Measurements from ENCODE around the gene TTYH1.
"Not testable (repeated sequence)": the region's sequence is repeated elsewhere in the genome, so short reads cannot be mapped to it uniquely, and the experiment has no call there.

Gene TTYH1

DNA sequence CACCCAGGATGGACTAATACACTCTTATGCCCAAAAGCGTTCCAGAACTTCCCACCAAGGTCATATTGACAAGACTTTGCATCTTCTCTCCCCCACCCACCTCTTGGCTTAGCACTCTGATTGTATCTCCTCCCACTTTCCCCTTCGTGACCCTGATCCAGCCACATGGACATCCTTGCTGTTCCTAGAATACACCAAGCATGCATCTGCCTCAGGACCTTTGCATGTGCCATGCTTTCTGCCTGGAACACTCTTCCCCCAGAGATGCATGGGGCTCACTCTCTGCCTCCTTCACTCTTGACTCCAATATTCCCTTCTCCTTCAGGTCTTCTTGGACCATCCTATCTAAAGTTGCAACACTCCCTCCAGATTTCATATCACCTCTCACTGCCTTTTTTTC is 34.4 kb upstream of the TTYH1 start:
- Mint-ChIP-seq H3K36me3 (ENCODE audit: insufficient read depth) (peaks cover 11% of the 10 kb centered on the region), H3K27me3 (peaks cover 0 to 6% of the 10 kb centered on the region in 2 donors), H3K27ac (no peak overlapping the region), H3K4me1 (ENCODE audit: low read depth in 2 of 2) (peaks cover 28 to 31% of the 10 kb centered on the region in 2 donors), H3K4me3 (no peak overlapping the region), H3K9me3 (no peaks in the 10 kb centered on the region)
- DNase-seq (no peak), ATAC-seq (replicated peaks) (no peak)

DNA sequence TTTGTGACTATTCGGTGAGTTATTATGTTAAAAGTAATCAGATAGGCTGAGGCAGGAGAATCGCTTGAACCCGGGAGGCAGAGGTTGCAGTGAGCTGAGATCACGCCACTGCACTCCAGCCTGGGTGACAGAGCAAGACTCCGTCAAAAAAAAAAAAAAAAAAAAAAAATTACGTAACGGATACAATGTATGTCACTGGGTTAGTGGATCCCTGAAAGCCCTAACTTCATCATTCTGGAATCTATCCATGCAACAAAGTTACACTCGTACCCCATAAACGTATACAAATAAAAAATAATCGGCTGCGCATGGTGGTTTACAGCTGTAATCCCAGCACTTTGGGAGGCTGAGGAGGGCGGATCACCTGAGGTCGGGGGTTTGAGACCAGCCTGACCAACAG is 33.2 kb upstream of the TTYH1 start:
- ATAC-seq (replicated peaks); H3K27ac Mint-ChIP-seq; H3K4me3 Mint-ChIP-seq; H3K27me3 Mint-ChIP-seq; H3K36me3 Mint-ChIP-seq (ENCODE audit: insufficient read depth); DNase-seq; H3K9me3 Mint-ChIP-seq: not testable (repeated sequence)
- H3K4me1 Mint-ChIP-seq (ENCODE audit: low read depth in 2 of 2): peaks cover 21 to 26% of the 10 kb centered on the region in 2 donors

DNA sequence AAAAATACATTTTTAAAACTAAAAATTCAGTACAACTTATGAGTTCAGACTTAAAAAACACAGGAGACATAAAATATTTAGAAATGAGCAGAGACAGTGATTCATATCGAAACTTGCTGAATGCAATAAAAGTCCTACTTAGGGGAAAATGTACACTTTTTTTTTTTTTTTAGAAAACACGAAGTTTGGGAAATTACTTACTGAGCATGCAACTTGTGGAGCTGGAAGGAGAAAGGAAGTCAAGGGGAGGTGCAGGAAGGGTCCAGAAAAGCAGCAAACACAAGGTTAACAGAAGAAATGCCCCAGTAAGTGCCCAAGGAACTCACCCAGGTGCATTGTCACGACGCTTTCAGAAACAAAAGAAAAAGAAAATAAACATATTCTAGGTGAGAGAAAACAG is 31.9 kb upstream of the TTYH1 start:
- Mint-ChIP-seq H3K4me3 (no peak overlapping the region), H3K36me3 (ENCODE audit: insufficient read depth) (peaks cover 9% of the 10 kb centered on the region), H3K9me3 (no peaks in the 10 kb centered on the region), H3K27ac (no peak overlapping the region), H3K4me1 (ENCODE audit: low read depth in 2 of 2) (peaks cover 26% of the 10 kb centered on the region in 2 donors), H3K27me3 (peaks cover 0 to 6% of the 10 kb centered on the region in 2 donors)
- DNase-seq: no peak
- ATAC-seq (replicated peaks): no peak

DNA sequence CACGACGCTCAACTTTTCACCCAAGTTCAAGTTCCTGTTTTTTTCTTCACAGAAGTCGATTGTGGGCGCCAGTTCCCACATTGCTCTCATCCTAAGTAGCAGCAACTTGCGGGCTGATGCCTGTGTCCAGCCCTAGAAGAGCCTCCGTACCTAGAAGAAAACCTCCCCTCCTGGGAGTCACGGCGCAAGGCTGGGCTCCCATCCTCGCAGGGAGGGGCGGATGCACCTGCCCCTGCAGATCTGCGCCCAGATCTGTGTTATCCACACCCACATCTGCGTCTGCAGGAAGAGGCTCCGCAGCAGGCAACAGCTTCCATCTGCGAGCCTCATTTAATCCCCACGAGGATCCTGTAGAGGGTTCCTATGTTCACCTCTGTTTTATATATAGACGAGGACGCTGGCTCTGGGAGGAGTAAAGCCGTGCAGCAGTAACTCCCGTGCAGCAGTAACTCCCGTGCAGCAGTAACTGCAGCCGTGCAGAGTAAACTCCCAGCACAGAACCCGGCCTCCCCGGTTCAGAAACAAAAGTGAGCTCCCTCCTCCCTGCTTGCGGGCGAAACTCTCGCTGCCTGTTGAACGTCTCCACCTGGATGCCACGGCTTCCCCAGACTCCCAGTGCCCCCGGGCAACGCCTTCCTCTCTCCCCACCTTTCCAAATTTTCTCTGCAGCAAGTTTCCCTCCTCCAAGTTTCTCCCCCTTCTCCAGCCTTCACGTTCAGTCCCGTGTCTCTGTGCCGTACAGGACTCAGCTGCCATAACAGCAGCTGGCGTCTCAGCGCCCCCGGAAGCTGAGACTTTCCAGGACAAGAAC is 27.1 kb upstream of the TTYH1 start:
- Mint-ChIP-seq H3K4me3 (peak overlapping the region; percentile 91 to 96), H3K27me3 (peaks cover 5 to 7% of the 10 kb centered on the region in 2 donors), H3K36me3 (ENCODE audit: insufficient read depth) (peaks cover 9% of the 10 kb centered on the region), H3K27ac (peak overlapping the region; percentile 82 to 95), H3K4me1 (ENCODE audit: low read depth in 2 of 2) (peaks cover 23 to 28% of the 10 kb centered on the region in 2 donors), H3K9me3 (no peaks in the 10 kb centered on the region)
- DNase-seq (peak; percentile 14 to 31 (median 23)), ATAC-seq (replicated peaks) (peak; percentile 76)

DNA sequence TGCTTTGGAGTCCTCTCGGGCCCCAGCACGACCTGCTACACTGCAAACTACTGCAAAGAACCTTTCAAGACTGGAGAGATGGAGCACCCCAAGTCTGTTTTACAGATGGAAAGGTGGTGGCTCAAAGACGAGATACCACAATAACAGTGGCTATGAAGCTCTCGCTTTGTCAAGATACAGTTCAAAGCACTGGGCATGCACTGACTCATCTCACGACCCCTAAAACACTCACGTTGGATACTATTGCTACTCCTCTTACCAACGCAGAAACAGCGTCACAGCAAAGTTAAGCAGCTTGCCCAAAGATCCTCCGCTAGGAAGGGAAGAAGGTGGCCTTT is 26.5 kb upstream of the TTYH1 start:
- peaks cover 9% of the 10 kb centered on the region for H3K36me3 Mint-ChIP-seq (ENCODE audit: insufficient read depth)
- ATAC-seq (replicated peaks) (no peak), DNase-seq (no peak)
- H3K4me1 Mint-ChIP-seq (ENCODE audit: low read depth in 2 of 2): peaks cover 22 to 25% of the 10 kb centered on the region in 2 donors
- peak overlapping the region; percentile 91 to 96 for H3K4me3 Mint-ChIP-seq
- H3K9me3 Mint-ChIP-seq: no peaks in the 10 kb centered on the region
- peak overlapping the region; percentile 82 to 95 for H3K27ac Mint-ChIP-seq
- peaks cover 7 to 12% of the 10 kb centered on the region in 2 donors for H3K27me3 Mint-ChIP-seq

DNA sequence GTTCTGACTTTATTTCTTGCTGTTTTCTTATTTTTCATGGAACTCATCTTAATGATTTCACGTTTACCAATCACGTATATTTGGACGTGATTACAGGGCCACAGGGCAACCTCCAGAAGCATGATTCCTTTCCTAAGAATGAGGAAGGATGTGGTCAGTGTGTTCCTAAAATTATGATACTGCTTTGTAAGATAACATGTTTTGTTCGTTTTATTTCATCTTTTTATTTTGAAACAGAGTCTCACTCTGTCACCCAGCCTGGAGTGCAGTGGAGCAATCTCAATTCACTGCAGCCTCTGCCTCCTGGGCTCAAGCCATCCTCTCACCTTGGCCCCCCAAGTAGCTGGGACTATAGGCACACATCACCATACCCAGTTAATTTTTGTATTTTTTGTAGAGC is 25.7 kb upstream of the TTYH1 start:
- no peaks in the 10 kb centered on the region for H3K9me3 Mint-ChIP-seq
- peaks cover 22 to 25% of the 10 kb centered on the region in 2 donors for H3K4me1 Mint-ChIP-seq (ENCODE audit: low read depth in 2 of 2)
- peak overlapping the region; percentile 40 to 91 for H3K4me3 Mint-ChIP-seq
- DNase-seq (no peak), ATAC-seq (replicated peaks) (no peak)
- peaks cover 3% of the 10 kb centered on the region for H3K36me3 Mint-ChIP-seq (ENCODE audit: insufficient read depth)
- peaks cover 13 to 16% of the 10 kb centered on the region in 2 donors for H3K27me3 Mint-ChIP-seq
- H3K27ac Mint-ChIP-seq: peak overlapping the region in 1 of 2 donors; percentile 95

DNA sequence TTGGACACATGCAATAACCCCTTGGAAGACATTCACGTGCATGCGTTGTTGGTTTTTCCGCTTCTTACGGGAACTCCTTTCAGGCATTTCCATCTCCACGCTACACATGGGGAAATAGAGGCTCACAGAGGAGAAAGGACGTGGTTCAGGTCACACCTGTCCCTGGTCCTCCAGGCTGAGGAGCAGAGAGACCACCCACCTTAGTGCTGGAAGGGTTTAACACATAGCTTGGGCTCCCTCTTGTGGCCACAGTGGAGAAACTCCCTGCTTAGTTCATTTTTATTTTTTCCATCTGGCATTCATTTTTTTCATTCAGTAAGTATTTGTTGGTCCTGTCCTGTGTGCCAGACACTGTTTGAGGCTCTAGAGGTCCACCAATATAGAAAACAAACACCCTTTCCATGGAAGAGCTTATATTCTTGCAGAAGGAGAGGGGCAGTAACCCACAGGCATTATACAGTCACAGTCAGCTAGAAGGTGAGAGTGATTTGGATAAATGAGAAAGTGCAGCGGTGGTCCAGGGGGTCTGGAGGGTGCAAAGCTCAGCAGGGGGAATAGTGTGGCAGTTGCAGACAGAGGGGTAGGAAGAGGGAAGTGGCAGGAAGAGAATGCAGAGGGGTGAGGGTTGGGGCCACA is 24.2 kb upstream of the TTYH1 start:
- H3K27ac Mint-ChIP-seq: peak overlapping the region; percentile 22 to 72
- DNase-seq: peak; percentile 62 to 72 (median 66)
- ATAC-seq (replicated peaks): peak; percentile 36
- H3K4me3 Mint-ChIP-seq: peak overlapping the region; percentile 52 to 57
- H3K27me3 Mint-ChIP-seq: peaks cover 13 to 23% of the 10 kb centered on the region in 2 donors
- H3K4me1 Mint-ChIP-seq (ENCODE audit: low read depth in 2 of 2): peaks cover 19 to 25% of the 10 kb centered on the region in 2 donors
- peaks cover 3% of the 10 kb centered on the region for H3K36me3 Mint-ChIP-seq (ENCODE audit: insufficient read depth)
- H3K9me3 Mint-ChIP-seq: no peaks in the 10 kb centered on the region

DNA sequence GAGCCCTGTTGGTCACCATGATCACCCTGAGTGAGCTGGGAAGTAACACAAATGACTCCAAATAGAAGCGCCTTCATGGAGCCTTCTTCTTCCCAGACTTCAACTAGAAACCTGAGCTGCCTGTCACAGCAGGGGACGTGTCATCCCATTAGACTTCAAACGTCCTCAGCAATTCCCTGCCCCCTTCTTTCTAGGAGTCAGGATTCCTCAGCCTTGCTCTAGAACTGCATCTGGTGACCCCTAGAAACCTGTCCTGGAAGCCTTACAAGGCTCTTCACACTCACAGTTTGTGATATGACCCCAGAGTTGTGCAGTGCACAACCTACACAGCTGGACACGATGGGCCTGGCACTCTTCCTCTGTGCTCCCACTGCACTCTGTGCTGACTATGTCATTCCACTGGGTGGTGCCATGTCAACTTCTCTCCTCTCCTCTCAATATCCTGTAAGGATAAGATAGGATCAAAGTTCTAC is 23.6 kb upstream of the TTYH1 start:
- H3K9me3 Mint-ChIP-seq: no peaks in the 10 kb centered on the region
- H3K4me3 Mint-ChIP-seq: no peak overlapping the region
- no peak for ATAC-seq (replicated peaks)
- H3K4me1 Mint-ChIP-seq (ENCODE audit: low read depth in 2 of 2): peaks cover 19 to 25% of the 10 kb centered on the region in 2 donors
- no peak for DNase-seq
- H3K27me3 Mint-ChIP-seq: peaks cover 13 to 29% of the 10 kb centered on the region in 2 donors
- H3K36me3 Mint-ChIP-seq (ENCODE audit: insufficient read depth): peaks cover 3% of the 10 kb centered on the region
- no peak overlapping the region for H3K27ac Mint-ChIP-seq

DNA sequence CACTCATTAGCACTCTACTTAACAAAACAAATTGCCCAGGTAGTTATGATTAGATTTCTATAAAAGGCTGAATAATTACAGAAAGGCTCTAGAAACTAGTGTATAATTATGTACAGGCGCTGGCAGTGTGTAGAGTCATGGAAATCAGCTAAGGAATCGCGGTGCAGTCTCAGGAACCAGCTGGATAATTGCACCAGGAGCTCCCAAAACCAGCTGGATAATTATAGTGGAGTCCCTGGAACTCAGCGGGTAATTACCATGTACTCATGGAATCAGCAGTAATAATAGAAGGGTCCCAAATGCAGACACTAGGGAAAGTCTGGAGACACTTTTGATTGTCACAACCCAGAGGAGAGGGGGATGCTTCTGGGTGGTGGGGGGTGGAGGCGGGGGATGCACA is 23.2 kb upstream of the TTYH1 start:
- Mint-ChIP-seq H3K27ac (no peak overlapping the region), H3K4me3 (no peak overlapping the region), H3K27me3 (peaks cover 13 to 29% of the 10 kb centered on the region in 2 donors), H3K4me1 (ENCODE audit: low read depth in 2 of 2) (peaks cover 19 to 25% of the 10 kb centered on the region in 2 donors), H3K9me3 (no peaks in the 10 kb centered on the region), H3K36me3 (ENCODE audit: insufficient read depth) (peaks cover 3% of the 10 kb centered on the region)
- no peak for ATAC-seq (replicated peaks)
- no peak for DNase-seq

DNA sequence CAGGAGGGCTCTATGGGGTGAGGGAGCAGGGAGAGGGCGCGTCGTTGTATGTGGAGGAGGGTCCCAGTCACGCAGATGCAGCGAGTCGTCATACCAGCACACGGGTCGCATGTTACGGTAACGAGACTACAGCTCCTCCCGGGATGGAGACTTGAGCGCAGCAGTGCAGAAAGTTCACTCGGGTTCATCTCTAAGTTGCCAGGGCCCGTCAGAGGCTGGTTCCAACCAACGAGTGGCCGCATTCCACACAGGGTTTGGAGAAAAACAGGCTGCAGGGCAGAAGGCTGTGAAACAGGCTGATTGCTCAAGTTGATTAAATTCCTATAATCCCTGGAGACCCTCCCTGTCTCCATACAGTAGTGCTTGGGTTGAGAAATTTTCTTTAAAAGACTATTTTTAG is 21.9 kb upstream of the TTYH1 start:
- H3K4me1 Mint-ChIP-seq (ENCODE audit: low read depth in 2 of 2): peaks cover 14% of the 10 kb centered on the region in 2 donors
- H3K27me3 Mint-ChIP-seq: peaks cover 13 to 30% of the 10 kb centered on the region in 2 donors
- H3K9me3 Mint-ChIP-seq: no peaks in the 10 kb centered on the region
- no peaks in the 10 kb centered on the region for H3K36me3 Mint-ChIP-seq (ENCODE audit: insufficient read depth)
- H3K4me3 Mint-ChIP-seq: no peak overlapping the region
- DNase-seq (no peak), ATAC-seq (replicated peaks) (no peak)
- no peak overlapping the region for H3K27ac Mint-ChIP-seq

DNA sequence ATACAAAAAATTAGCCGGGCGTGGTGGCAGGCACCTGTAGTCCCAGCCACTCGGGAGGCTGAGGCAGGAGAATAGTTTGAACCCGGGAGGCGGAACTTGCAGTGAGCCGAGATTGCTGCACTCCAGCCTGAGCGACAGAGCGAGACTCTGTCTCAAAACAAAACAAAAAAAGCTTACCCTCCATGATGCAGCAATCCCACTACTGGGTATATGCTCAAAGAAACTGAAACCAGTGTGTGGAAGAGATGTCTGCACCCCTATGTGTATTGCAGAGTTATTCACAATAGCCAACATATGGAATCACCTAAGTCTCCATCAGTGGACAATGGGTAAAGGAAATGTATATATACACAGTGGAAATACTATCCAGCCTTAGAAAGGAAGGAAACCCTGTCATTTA is 19.6 kb upstream of the TTYH1 start:
- Mint-ChIP-seq H3K9me3 (no peaks in the 10 kb centered on the region), H3K27ac (no peak overlapping the region), H3K36me3 (ENCODE audit: insufficient read depth) (no peaks in the 10 kb centered on the region), H3K4me1 (ENCODE audit: low read depth in 2 of 2) (peaks cover 5 to 6% of the 10 kb centered on the region in 2 donors), H3K27me3 (peaks cover 18 to 42% of the 10 kb centered on the region in 2 donors), H3K4me3 (no peak overlapping the region)
- DNase-seq (no peak), ATAC-seq (replicated peaks) (no peak)

DNA sequence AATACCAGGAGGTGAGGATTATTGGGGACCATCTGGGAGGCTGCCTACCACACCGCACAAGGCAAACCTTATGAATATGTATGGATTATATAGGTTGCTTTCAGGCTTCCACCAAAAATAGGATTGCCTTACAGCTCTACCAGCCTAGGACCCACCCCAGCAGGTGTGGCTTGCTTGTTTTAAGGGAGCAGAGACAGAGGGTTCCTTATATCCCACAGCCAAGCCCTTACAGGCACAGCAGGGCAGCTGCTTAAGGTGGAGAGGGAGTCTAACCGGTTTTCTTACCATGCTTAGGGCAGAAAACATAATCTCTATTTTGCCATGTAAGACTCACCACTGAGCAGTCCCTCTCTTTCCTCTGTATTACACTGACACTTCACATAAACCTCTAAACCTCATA is 16.1 kb upstream of the TTYH1 start:
- H3K4me1 Mint-ChIP-seq (ENCODE audit: low read depth in 2 of 2): no peaks in the 10 kb centered on the region
- ATAC-seq (replicated peaks): no peak
- no peak overlapping the region for H3K27ac Mint-ChIP-seq
- H3K36me3 Mint-ChIP-seq (ENCODE audit: insufficient read depth): peaks cover 2% of the 10 kb centered on the region
- peaks cover 19 to 37% of the 10 kb centered on the region in 2 donors for H3K27me3 Mint-ChIP-seq
- no peak overlapping the region for H3K4me3 Mint-ChIP-seq
- DNase-seq: no peak
- H3K9me3 Mint-ChIP-seq: no peaks in the 10 kb centered on the region

DNA sequence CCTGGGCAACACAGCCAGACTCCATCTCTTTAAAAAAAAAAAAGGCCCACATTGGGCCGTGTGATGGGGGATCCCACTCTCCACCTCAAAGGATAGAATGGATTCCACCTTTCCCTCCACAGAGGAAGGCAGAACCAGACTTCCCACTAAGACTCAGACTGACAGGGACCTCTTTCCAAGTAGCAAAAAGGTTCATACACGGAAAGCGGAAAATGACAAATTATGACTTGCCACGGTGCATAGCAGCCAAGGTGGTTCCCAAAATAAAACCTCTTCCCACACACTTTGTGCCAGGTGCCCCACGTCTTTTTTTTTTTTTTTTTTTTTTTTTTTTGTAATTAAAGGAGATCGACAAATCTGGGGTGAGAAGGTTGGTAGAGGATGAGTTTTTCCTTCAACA is 14.4 kb upstream of the TTYH1 start:
- ATAC-seq (replicated peaks) (no peak), DNase-seq (no peak)
- peaks cover 2% of the 10 kb centered on the region for H3K36me3 Mint-ChIP-seq (ENCODE audit: insufficient read depth)
- H3K27ac Mint-ChIP-seq: no peak overlapping the region
- H3K9me3 Mint-ChIP-seq: no peaks in the 10 kb centered on the region
- no peak overlapping the region for H3K4me3 Mint-ChIP-seq
- no peaks in the 10 kb centered on the region for H3K4me1 Mint-ChIP-seq (ENCODE audit: low read depth in 2 of 2)
- peaks cover 16 to 32% of the 10 kb centered on the region in 2 donors for H3K27me3 Mint-ChIP-seq

DNA sequence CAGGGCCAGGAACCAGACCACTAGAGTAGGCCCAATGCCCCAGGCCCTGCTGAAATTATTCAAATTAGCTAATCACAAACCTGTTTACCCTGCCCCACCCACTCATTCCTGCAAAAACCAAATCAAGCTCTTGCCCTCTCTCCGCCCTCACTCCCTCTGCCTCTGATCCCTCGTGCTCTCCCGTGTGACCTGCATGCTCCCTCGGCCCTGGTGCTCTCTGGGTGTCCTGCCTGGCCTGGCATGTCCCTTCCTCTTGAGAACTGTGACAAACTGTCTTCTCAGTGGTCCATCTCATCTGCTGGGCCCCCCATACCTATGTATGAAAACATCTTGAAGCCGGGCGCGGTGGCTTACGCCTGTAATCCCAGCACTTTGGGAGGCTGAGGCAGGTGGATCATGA is 12.2 kb upstream of the TTYH1 start:
- Mint-ChIP-seq H3K36me3 (ENCODE audit: insufficient read depth) (peaks cover 2% of the 10 kb centered on the region), H3K27ac (no peak overlapping the region), H3K4me1 (ENCODE audit: low read depth in 2 of 2) (no peaks in the 10 kb centered on the region), H3K9me3 (no peaks in the 10 kb centered on the region), H3K4me3 (no peak overlapping the region), H3K27me3 (peaks cover 16 to 24% of the 10 kb centered on the region in 2 donors)
- DNase-seq (no peak), ATAC-seq (replicated peaks) (no peak)
